Measurements from ENCODE around the gene CCNYL1.
A peak's percentile ranks its signal among the peaks of the same experiment; 100 is the strongest.

The CCNYL1 gene

DNA sequence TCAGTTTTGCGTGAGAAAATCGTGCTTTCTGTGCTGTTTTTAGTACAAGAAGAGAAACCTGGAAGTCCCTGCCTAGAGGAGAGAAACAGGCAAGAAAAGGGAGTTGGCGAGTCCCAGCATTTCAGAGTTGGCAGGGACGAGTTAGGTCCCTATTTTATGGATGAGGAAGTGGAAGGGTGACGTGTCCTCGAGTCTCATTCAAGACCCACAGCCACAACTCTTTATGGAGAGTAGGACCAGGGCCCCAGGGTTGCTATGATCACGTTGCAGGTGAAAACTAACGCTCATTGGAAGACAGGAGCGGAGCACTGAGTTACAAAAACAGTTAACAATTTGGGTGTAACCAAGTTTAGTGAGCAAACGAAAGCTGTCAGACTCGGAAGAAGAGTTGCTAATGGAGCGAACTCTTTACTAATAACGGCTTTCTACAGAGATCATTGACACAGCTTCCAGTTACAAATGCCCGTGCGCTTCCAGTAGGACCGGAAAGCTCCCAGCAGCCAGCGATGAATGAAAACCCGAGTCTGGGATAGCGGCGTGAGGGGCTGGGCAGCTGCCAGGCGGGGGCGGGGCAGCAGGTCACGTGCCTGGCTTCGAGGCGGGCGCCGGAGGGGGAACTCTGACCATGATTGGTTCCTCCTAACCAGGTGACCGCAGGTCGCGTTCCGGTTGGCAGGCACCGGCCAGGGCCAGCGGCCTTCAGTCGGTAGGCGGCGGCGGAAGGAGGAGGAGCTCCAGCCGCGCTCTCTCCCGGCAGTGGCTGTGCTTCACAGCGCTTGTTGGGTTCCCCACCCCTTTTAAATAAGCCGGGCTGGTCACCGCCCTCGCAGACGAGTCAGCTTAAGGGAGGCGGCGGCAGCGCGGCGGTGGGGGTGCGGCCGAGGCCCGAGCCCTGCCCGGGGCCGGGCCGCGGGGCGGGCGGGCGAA lies at the start of gene CCNYL1:
CCNYL1 (plus strand) TSS at position 827 of the 927 bp plus-strand sequence. CDS start 257 bp downstream, outside the sequence.
- Histone ChIP-seq H3K27me3 (ENCODE audit: low read depth) (no peaks in the 10 kb centered on the region), H3K4me1 (peaks cover 7% of the 10 kb centered on the region), H3K36me3 (replicated peaks) (no peaks in the 10 kb centered on the region), H3K9me3 (no peaks in the 10 kb centered on the region), H3K4me3 (peak within 1 kb of the TSS; percentile 87)
- peak; percentile 98 for DNase-seq (ENCODE audit: low spot score in 2 of 2)
- in situ Hi-C loops (cut with MboI; ENCODE audit: low sequenced_read_pairs) = no loop called here

DNA sequence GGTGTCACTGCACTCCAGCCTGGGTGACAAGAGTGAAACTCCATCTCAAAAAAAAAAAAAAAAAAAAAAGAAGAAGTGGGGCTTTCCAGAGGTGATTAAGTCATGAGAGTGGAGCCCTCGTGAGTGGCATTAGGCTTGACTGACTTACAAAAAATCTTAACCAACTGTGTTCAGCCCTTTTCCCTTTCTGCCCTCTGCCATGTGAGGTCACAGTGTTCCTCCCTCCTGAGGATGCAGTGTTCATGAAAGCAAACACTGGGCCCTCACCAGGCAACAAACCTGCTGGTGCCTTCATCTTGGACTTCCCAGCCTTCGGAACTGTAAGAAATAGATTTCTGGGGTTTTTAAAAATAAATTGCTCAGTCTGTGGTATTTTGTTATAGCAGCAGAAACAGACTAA lies 49.2 kb upstream of the CCNYL1 start:
- H3K27me3 ChIP-seq (ENCODE audit: low read depth) = no peaks in the 10 kb centered on the region
- in situ Hi-C loops (cut with MboI; ENCODE audit: low sequenced_read_pairs) = no loop called here
- no peak overlapping the region for H3K4me3 ChIP-seq
- H3K36me3 ChIP-seq (replicated peaks) = no peaks in the 10 kb centered on the region
- H3K9me3 ChIP-seq = no peaks in the 10 kb centered on the region
- no peak for DNase-seq (ENCODE audit: low spot score in 2 of 2)
- peaks cover 6% of the 10 kb centered on the region for H3K4me1 ChIP-seq

DNA sequence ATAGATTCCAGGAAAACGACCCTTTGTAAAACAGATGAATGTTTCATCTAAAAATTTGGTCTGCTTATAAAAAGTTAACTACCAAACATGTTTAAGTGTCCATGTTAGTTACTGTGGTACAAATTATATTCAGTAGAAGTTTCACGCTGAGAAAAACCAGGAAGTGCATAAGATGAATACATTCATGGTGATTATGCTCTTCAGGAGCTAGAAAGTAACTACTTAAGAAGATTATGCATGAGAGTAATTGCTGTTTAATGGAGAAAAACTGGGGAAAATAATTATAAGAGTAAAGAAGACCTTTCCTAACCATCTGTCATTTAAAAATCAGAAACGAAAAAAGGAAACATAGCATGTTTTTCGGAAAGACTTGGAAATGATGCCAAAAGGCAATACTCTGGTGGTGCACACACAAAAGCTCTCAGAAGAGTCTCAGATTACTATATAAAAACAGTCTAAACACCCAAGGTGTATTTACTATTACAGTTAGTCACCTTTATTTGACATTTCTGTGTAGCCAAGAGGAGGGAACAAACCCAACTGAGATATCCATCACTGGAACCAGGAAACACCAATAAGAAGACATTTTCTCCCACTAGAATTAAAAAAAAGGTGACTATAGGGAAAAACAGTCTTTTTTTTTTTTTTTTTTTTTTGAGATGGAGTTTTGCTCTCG lies 47.4 kb upstream of the CCNYL1 start:
- no peak for DNase-seq (ENCODE audit: low spot score in 2 of 2)
- no peaks in the 10 kb centered on the region for H3K36me3 ChIP-seq (replicated peaks)
- no peak overlapping the region for H3K4me3 ChIP-seq
- in situ Hi-C loops (cut with MboI; ENCODE audit: low sequenced_read_pairs) = no loop called here
- no peaks in the 10 kb centered on the region for H3K9me3 ChIP-seq
- no peaks in the 10 kb centered on the region for H3K27me3 ChIP-seq (ENCODE audit: low read depth)
- peaks cover 6% of the 10 kb centered on the region for H3K4me1 ChIP-seq

DNA sequence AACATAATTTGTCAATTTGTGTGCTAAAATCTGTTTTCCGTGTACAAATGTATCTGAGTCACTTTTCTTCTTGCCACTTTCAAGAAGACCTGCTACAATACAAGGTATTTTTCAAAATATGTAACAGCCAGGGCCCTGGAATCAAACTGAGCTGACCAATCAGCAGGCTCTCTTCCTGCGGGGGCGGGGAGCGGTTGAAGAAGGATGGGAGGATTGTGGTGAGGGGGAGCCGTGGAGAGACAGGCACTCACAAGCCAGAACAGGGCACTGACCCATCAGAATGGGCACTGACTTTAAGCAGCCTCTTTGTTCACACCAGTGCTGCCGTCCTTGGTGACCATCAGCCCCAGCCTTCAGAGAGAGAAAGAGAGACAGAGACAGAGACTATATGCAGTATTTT lies 40.6 kb upstream of the CCNYL1 start:
- H3K4me3 ChIP-seq = no peak overlapping the region
- no peaks in the 10 kb centered on the region for H3K36me3 ChIP-seq (replicated peaks)
- H3K27me3 ChIP-seq (ENCODE audit: low read depth) = no peaks in the 10 kb centered on the region
- DNase-seq (ENCODE audit: low spot score in 2 of 2) = peak in 1 of 2 experiments; percentile 23
- H3K4me1 ChIP-seq = peaks cover 16% of the 10 kb centered on the region
- no peaks in the 10 kb centered on the region for H3K9me3 ChIP-seq
- in situ Hi-C loops (cut with MboI; ENCODE audit: low sequenced_read_pairs) = no loop called here

DNA sequence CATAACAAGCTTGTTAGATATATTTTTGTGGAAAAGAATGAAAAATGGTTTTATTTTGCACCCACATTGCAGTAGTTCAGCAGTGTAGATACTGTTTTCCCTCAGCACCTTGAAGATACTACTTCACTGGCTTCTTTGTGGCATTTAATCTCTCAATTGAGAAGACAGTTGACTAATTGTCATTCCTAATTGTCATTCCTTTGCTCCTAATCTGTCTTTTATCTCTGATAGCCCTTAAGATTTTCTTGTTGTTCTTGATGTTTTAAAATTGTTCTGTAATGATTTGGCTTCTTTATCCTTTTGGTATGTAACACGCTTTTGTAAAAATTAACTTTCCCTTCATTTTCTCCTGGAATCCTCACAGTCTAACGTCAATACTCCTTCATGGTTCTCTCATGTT lies 38.0 kb upstream of the CCNYL1 start:
- in situ Hi-C loops (cut with MboI; ENCODE audit: low sequenced_read_pairs) = no loop called here
- DNase-seq (ENCODE audit: low spot score in 2 of 2) = peak in 1 of 2 experiments; percentile 24

DNA sequence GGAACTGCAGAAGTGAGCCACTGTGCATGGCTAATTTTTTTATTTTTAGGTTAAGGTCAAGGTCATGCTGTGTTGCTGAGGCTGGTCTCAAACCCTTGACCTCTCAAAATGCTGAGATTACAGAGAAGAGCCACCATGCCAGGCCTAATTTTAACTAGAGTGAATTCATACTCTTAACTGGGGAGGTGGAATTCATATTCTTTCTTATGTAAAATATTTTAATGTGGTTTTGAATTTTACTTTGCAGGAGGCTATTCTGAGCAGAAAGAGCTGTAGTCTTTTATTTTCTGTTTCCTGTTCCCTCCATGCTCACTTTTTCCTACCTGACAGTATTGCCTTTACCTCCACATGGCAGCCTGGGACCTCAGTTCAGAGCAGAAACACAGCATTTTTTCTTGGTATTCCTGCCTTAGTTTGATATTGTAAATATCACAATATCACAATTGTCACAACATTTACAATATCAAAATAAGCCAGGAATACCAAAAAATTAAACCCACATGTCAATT lies 37.1 kb upstream of the CCNYL1 start:
- Histone ChIP-seq H3K27me3 (ENCODE audit: low read depth) (no peaks in the 10 kb centered on the region), H3K4me3 (no peak overlapping the region), H3K36me3 (replicated peaks) (no peaks in the 10 kb centered on the region), H3K9me3 (no peaks in the 10 kb centered on the region), H3K4me1 (peaks cover 16% of the 10 kb centered on the region)
- DNase-seq (ENCODE audit: low spot score in 2 of 2) = peak in 1 of 2 experiments; percentile 29
- in situ Hi-C loops (cut with MboI; ENCODE audit: low sequenced_read_pairs) = no loop called here

More for the DNA sequence above, 38.0 kb upstream of the CCNYL1 start:
- Histone ChIP-seq H3K9me3 (no peaks in the 10 kb centered on the region), H3K4me1 (peaks cover 16% of the 10 kb centered on the region), H3K36me3 (replicated peaks) (no peaks in the 10 kb centered on the region), H3K27me3 (ENCODE audit: low read depth) (no peaks in the 10 kb centered on the region), H3K4me3 (no peak overlapping the region)

DNA sequence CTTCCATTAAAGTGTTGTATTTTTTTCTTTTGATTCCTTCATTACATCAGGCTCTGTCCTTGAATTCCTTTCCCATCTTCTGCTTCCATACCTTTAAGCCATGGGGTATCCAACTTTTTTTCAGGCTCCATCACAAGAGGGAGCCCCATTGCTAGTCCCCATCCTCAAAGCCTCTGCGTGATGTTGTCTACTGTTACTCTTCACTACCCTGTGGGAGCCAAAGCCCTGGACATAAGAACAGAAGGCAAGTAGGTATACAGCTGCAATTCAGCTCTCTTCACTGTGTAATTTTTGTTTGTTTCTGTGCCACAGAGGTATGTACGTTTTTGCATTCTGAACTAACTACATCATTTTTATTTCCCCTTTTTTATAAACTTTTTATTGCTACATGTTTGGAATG lies 36.6 kb upstream of the CCNYL1 start:
- no peaks in the 10 kb centered on the region for H3K27me3 ChIP-seq (ENCODE audit: low read depth)
- no peak for DNase-seq (ENCODE audit: low spot score in 2 of 2)
- H3K4me1 ChIP-seq = peaks cover 16% of the 10 kb centered on the region
- H3K9me3 ChIP-seq = no peaks in the 10 kb centered on the region
- no peaks in the 10 kb centered on the region for H3K36me3 ChIP-seq (replicated peaks)
- in situ Hi-C loops (cut with MboI; ENCODE audit: low sequenced_read_pairs) = no loop called here
- no peak overlapping the region for H3K4me3 ChIP-seq

DNA sequence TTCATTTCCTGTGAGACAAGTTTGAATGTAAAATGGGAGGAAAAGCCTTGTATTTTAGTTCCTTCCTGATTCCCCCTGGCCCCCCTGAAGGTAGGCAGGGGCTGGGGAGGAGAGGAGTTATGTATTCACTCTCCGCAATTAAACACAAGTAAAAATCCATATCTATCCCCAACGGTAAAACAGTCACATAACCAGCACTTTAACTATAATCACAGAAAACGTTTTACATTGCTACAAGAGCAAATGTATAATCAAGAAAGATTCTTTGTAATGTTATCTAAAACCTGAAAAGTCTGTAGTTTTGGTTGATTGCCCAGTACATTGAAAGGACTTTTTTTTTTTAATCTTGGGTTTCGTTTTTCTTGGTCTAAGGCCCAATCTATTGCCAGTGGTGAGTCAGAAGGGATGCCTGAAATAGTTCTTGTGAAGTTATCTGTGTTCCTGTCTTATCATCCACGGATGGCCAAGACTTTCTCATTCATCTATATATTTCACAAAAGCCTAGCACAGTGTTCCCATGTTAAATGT lies 34.5 kb upstream of the CCNYL1 start:
- Histone ChIP-seq H3K9me3 (no peaks in the 10 kb centered on the region), H3K4me3 (no peak overlapping the region), H3K27me3 (ENCODE audit: low read depth) (no peaks in the 10 kb centered on the region), H3K4me1 (peaks cover 16% of the 10 kb centered on the region), H3K36me3 (replicated peaks) (no peaks in the 10 kb centered on the region)
- in situ Hi-C loops (cut with MboI; ENCODE audit: low sequenced_read_pairs) = no loop called here
- no peak for DNase-seq (ENCODE audit: low spot score in 2 of 2)

DNA sequence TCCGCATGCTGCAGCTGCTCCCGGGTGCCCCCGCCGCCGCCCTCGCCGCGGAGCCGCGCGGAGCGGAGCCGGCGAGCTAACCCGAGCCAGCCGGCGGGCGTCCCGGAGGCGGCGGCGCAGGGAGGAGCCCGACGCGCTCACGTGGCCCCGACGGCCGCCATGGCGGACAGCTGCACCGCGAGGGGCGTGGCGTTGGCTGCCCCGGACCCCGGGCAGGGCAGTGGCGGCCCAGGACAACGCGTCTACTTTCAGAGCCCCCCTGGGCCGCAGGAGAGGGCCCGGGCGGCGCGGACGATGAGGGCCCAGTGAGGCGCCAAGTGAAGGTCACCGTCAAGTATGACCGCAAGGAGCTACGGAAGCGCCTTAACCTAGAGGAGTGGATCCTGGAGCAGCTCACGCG lies 30.0 kb upstream of the CCNYL1 start:
- in situ Hi-C loops (cut with MboI; ENCODE audit: low sequenced_read_pairs) = no loop called here
- no peaks in the 10 kb centered on the region for H3K4me1 ChIP-seq
- no peak for DNase-seq (ENCODE audit: low spot score in 2 of 2)
- H3K36me3 ChIP-seq (replicated peaks) = no peaks in the 10 kb centered on the region
- no peaks in the 10 kb centered on the region for H3K9me3 ChIP-seq
- H3K4me3 ChIP-seq = no peak overlapping the region
- H3K27me3 ChIP-seq (ENCODE audit: low read depth) = no peaks in the 10 kb centered on the region

DNA sequence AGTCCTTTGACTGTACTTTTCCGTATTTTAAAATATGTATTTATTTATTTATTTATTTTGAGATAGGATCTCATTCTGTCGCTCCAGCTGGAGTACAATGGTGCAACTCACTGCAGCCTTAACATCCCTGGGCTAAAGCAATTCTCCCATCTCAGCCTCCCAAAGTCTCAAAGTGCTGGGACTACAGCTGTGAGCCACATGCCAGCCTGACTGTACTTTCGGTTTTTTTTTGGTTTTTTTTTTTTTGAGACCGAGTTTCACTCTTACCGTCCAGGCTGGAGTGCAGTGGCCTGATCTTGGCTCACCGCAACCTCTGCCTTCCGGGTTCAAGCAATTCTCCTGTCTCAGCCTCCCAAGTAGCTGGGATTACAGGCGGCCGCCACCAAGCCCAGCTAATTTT lies 28.9 kb upstream of the CCNYL1 start:
- in situ Hi-C loops (cut with MboI; ENCODE audit: low sequenced_read_pairs) = no loop called here
- H3K9me3 ChIP-seq = no peaks in the 10 kb centered on the region

DNA sequence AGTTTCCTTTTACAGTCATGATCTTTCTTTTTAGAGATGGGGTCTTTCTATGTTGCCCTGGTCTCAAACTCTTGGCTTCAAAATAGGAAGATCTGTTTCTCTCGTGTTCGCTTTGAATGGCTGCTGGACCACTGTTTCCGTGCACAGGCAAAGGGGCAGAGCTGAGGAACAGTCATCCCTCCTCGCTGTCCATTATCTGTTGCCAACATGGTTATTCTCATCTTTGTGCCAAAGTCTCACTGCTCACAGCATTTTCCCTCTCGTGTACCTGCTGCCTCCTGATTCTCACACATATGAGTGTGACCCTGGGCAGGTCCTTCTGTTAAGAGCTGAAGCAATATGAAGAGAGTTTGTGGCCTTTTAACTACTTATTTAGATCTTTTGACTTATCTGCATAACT lies 28.0 kb upstream of the CCNYL1 start:
- H3K4me3 ChIP-seq = no peak overlapping the region
- H3K4me1 ChIP-seq = no peaks in the 10 kb centered on the region
- H3K36me3 ChIP-seq (replicated peaks) = no peaks in the 10 kb centered on the region
- H3K27me3 ChIP-seq (ENCODE audit: low read depth) = no peaks in the 10 kb centered on the region
- no peaks in the 10 kb centered on the region for H3K9me3 ChIP-seq
- in situ Hi-C loops (cut with MboI; ENCODE audit: low sequenced_read_pairs) = no loop called here
- no peak for DNase-seq (ENCODE audit: low spot score in 2 of 2)

More for the DNA sequence above, 28.9 kb upstream of the CCNYL1 start:
- Histone ChIP-seq H3K4me3 (no peak overlapping the region), H3K4me1 (no peaks in the 10 kb centered on the region), H3K27me3 (ENCODE audit: low read depth) (no peaks in the 10 kb centered on the region), H3K36me3 (replicated peaks) (no peaks in the 10 kb centered on the region)
- DNase-seq (ENCODE audit: low spot score in 2 of 2) = no peak

DNA sequence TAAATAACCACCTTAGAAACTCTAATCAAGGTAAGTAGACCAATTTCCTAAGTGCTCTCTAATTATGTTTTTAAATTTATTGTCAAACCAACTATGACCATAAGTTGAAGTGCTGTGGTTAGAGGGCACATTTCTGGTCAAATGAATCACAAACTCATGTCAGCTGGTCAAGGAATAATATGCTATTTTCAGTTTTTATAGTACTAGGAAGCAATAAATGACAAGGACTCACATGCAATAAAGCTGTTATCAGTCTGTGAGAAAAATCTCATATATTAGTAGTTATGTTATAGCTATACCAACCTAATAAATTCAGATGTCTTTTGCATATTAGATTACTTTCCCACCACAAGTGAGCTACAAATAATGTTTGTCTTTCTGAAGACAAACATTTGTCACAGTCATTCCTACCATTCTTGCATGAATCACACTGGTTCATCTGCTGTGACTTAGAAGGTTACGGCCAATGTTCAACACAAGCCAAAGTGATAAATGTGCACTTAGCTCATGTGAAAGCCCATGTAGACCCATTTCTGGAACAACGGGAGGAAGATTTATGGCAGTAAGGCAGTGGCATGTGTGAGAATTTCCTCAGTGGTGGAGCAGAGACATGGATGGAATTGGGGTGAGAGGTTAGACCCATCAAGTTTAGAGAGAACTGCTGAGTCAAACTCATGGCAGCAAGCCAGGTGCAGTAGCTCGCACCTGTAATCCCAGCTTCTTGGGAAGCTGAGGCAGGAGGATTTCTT lies 27.4 kb upstream of the CCNYL1 start:
- Histone ChIP-seq H3K9me3 (no peaks in the 10 kb centered on the region), H3K27me3 (ENCODE audit: low read depth) (no peaks in the 10 kb centered on the region), H3K4me3 (no peak overlapping the region), H3K4me1 (no peaks in the 10 kb centered on the region), H3K36me3 (replicated peaks) (no peaks in the 10 kb centered on the region)
- in situ Hi-C loops (cut with MboI; ENCODE audit: low sequenced_read_pairs) = no loop called here
- DNase-seq (ENCODE audit: low spot score in 2 of 2) = no peak

DNA sequence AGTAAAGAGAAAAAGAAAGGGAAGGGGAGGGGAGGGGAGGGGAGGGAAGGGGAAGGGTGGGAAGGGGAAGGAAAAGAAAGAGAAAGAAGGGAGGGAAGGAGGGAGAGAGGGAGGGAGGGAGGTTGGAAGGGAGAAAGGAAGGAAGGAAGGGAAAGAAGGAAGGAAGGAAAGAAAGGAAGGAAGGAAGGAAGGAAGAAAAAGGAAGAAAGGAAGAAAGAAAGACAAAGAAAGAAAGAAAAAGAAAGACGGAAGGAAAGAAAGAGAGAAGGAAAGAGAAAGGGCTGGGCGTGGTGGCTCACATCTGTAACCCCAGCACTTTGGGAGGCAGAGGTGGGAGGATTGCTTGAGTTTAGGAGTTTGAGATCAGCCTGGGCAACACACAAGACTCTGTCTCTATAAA lies 24.6 kb upstream of the CCNYL1 start:
- H3K4me3 ChIP-seq = no peak overlapping the region
- DNase-seq (ENCODE audit: low spot score in 2 of 2) = no peak
- no peaks in the 10 kb centered on the region for H3K9me3 ChIP-seq
- H3K4me1 ChIP-seq = no peaks in the 10 kb centered on the region; the same call in 1 of the 2 replicates
- H3K36me3 ChIP-seq (replicated peaks) = no peaks in the 10 kb centered on the region
- in situ Hi-C loops (cut with MboI; ENCODE audit: low sequenced_read_pairs) = no loop called here
- H3K27me3 ChIP-seq (ENCODE audit: low read depth) = no peaks in the 10 kb centered on the region
